ENCODE data around the gene SLC10A2.

DNA sequence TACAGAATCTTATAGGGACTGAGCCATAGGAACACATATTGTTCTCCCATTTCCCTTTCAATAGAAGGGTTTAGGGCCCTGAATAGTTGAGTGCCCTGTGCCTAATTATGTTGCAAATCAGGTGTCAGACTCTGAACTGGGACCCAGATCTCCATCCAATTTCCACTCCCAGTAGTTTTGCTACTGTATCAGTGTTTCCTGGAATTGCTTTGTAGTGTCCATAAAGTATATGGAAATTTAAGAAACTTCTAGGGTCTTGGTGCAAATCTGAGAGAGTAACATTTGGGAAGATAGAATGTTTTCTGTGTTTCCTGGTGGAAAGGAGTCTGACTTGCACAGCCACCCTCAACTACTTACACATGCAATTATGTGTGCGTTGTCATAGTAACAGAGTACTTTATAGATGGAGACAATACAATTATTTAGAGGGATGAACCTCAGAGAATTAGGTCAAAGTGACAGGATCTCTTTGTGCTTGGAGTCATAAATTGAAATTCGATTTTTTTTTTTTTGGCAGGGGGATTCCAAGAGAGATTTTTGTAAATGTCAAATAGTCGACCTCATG, 646 bp upstream of the SLC10A2 start:
- TF ChIP-seq POLR2A (IDR thresholded peaks at IDR 0.05) = no peak
- TF ChIP-seq, protein P1, sequence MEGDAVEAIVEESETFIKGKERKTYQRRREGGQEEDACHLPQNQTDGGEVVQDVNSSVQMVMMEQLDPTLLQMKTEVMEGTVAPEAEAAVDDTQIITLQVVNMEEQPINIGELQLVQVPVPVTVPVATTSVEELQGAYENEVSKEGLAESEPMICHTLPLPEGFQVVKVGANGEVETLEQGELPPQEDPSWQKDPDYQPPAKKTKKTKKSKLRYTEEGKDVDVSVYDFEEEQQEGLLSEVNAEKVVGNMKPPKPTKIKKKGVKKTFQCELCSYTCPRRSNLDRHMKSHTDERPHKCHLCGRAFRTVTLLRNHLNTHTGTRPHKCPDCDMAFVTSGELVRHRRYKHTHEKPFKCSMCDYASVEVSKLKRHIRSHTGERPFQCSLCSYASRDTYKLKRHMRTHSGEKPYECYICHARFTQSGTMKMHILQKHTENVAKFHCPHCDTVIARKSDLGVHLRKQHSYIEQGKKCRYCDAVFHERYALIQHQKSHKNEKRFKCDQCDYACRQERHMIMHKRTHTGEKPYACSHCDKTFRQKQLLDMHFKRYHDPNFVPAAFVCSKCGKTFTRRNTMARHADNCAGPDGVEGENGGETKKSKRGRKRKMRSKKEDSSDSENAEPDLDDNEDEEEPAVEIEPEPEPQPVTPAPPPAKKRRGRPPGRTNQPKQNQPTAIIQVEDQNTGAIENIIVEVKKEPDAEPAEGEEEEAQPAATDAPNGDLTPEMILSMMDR (IDR thresholded peaks at IDR 0.05) = no peak

Data from vagina (tissue), 2 donors.